HCT116 (cell line): ENCODE data around the gene CELF2. TPM values are rescaled to one million over a fixed set of nuclear protein-coding genes. Genes with fewer than 3 reads are reported as not detected.

Experiments
- ATAC-seq: fragments of 200-7000 bp; cut with Tn5 transposase; 2 replicates; pipeline ENCODE4 v1.9.1; 2020; ENCODE audit warnings: mild to moderate bottlenecking, moderate library complexity
- BruUV-seq: library from RNA; stranded (reverse); fragments of 400-500 nt; replicated peaks from 2 replicates; lab custom pipeline; 2021; lab: Mats Ljungman, UMichigan
- CTCF ChIA-PET: fragments of 300-600 bp; sonication (Branson Sonifier 250); formaldehyde crosslinking; loops from one replicate; lab custom pipeline; 2021; ENCODE audit warnings: antibody characterized with exemption; lab: Charles Lee
- POLR2A ChIA-PET: fragments of 300-600, 350-600 bp; sonication (Branson Sonifier 250); formaldehyde crosslinking; loops from one replicate; lab custom pipeline; 2021; ENCODE audit warnings: antibody characterized with exemption; lab: Charles Lee
- RAD21 ChIA-PET, 2 experiments: fragments of 300-600 bp; sonication (Branson Sonifier 250); formaldehyde crosslinking; loops; one replicate each; lab custom pipeline; 2023; ENCODE audit warnings: low total read pairs in 2 of 2; ENCODE audit not compliant: uncharacterized antibody in 2 of 2, unreplicated experiment in 2 of 2, low non-redundant PET in 1 of 2; lab: Charles Lee
- DNase-seq: peaks from one replicate; pipeline ENCODE4 v3.0.0-alpha.2; 2010; ENCODE audit warnings: low read depth, low spot score
- H2AFZ ChIP-seq: fragments of 200-600 bp; shearing (Covaris generic), sonication (generic); 2 replicates; pipeline ENCODE4 v1.6.1; 2017; ENCODE audit warnings: low read depth, mixed run types, mixed read lengths, antibody characterized with exemption, low read length; ENCODE audit not compliant: poor library complexity, severe bottlenecking
- H3K27ac ChIP-seq: 2 replicates; pipeline ENCODE4 v1.5.1; 2012; ENCODE audit warnings: low read depth, low read length
- H3K27me3 ChIP-seq: fragments of 200-600 bp; sonication (generic); 2 replicates; pipeline ENCODE4 v1.6.1; 2016; ENCODE audit warnings: mixed run types, low read length, mixed read lengths; ENCODE audit not compliant: insufficient read depth
- H3K36me3 ChIP-seq, 2 experiments: fragments of 200-500 bp in 1 of 2; fragments of 200-600 bp in 1 of 2; sonication (Bioruptor generic) in 1 of 2; sonication (generic) in 1 of 2; 2 replicates each; pipeline versions ENCODE4 v1.5.1 to v1.6.1; 2014 to 2016; ENCODE audit warnings: low read length in 2 of 2, inconsistent platforms in 1 of 2, mixed read lengths in 1 of 2, mixed run types in 1 of 2; ENCODE audit not compliant: insufficient read depth in 2 of 2, control insufficient read depth in 1 of 2
- H3K4me1 ChIP-seq, 2 experiments: fragments of 200-600 bp in 1 of 2; sonication (generic) in 1 of 2; 2 replicates each; pipeline versions ENCODE4 v1.5.1 to v1.6.1; 2012 to 2017; ENCODE audit warnings: low read length in 2 of 2, inconsistent platforms in 1 of 2, mild to moderate bottlenecking in 1 of 2, mixed read lengths in 1 of 2, mixed run types in 1 of 2, moderate library complexity in 1 of 2; ENCODE audit not compliant: insufficient read depth in 2 of 2, control insufficient read depth in 1 of 2
- H3K4me2 ChIP-seq: fragments of 200-600 bp; sonication (generic); 2 replicates; pipeline ENCODE4 v1.6.1; 2017; ENCODE audit warnings: mixed run types, low read length, mixed read lengths
- H3K4me3 ChIP-seq, 2 experiments: fragments of 200-600 bp in 1 of 2; sonication (generic) in 1 of 2; replicated peaks in 1 of 2; 2 replicates each; pipeline ENCODE4 v1.5.1; 2011 to 2016; ENCODE audit warnings: low read length in 2 of 2, control low read depth in 1 of 2, low read depth in 1 of 2, mild to moderate bottlenecking in 1 of 2, mixed read lengths in 1 of 2, mixed run types in 1 of 2
- H3K79me2 ChIP-seq: fragments of 200-600 bp; sonication (generic); 2 replicates; pipeline ENCODE4 v1.6.1; 2017; ENCODE audit warnings: mild to moderate bottlenecking, mixed run types, low read length, moderate library complexity, mixed read lengths; ENCODE audit not compliant: insufficient read depth
- H3K9ac ChIP-seq: fragments of 200-600 bp; sonication (generic); 2 replicates; pipeline ENCODE4 v1.6.1; 2016; ENCODE audit warnings: low read length, mixed read lengths
- H3K9me2 ChIP-seq: fragments of 200-600 bp; sonication (generic), shearing (Covaris generic); 2 replicates; pipeline ENCODE4 v1.6.1; 2017; ENCODE audit warnings: mixed run types, mild to moderate bottlenecking, moderate library complexity; ENCODE audit not compliant: insufficient read depth
- H3K9me3 ChIP-seq, 2 experiments: fragments of 200-500 bp in 1 of 2; fragments of 200-600 bp in 1 of 2; sonication (Bioruptor generic) in 1 of 2; sonication (generic) in 1 of 2; 2 replicates each; pipeline ENCODE4 v1.6.1; 2014 to 2017; ENCODE audit warnings: low read length in 2 of 2, mixed read lengths in 2 of 2, inconsistent platforms in 1 of 2, low read depth in 1 of 2, mild to moderate bottlenecking in 1 of 2, mixed run types in 1 of 2, moderate library complexity in 1 of 2; ENCODE audit not compliant: control insufficient read depth in 1 of 2, insufficient read depth in 1 of 2
- H4K20me1 ChIP-seq: fragments of 200-600 bp; sonication (generic), shearing (Covaris generic); 2 replicates; pipeline ENCODE4 v1.6.1; 2017; ENCODE audit warnings: mixed run types, mild to moderate bottlenecking, moderate library complexity; ENCODE audit not compliant: insufficient read depth
- CBX3 ChIP-seq: IDR thresholded peaks from 2 replicates; pipeline ENCODE4 v1.6.1; 2012; ENCODE audit warnings: low read depth
- EGR1 ChIP-seq: IDR thresholded peaks from 2 replicates; pipeline ENCODE4 v1.6.1; 2012; ENCODE audit warnings: low read depth
- EZH2 ChIP-seq: fragments of 200-600 bp; sonication (generic); IDR thresholded peaks from 2 replicates; pipeline ENCODE4 v1.6.1; 2017; ENCODE audit warnings: antibody characterized with exemption, mixed run types
- EZH2phosphoT487 ChIP-seq: fragments of 200-600 bp; IDR thresholded peaks from 2 replicates; pipeline ENCODE4 v1.6.1; 2018; ENCODE audit warnings: antibody characterized with exemption, borderline replicate concordance
- FOSL1 ChIP-seq: IDR thresholded peaks from 2 replicates; pipeline ENCODE4 v1.6.1; 2012; ENCODE audit warnings: low read depth
- JUND ChIP-seq: IDR thresholded peaks from 2 replicates; pipeline ENCODE4 v1.6.1; 2012
- MAX ChIP-seq: IDR thresholded peaks from 2 replicates; pipeline ENCODE4 v1.6.1; 2012
- SP1 ChIP-seq: IDR thresholded peaks from 2 replicates; pipeline ENCODE4 v1.6.1; 2012; ENCODE audit warnings: low read depth
- SRF ChIP-seq: IDR thresholded peaks from 2 replicates; pipeline ENCODE4 v1.6.1; 2012; ENCODE audit warnings: low read depth
- YY1 ChIP-seq: IDR thresholded peaks from 2 replicates; pipeline ENCODE4 v1.6.1; 2011; ENCODE audit warnings: low read length, low read depth, moderate library complexity, mild to moderate bottlenecking; ENCODE audit not compliant: insufficient replicate concordance; ENCODE audit errors: extremely low read depth
- ZFX ChIP-seq: fragments of 450-650 bp; IDR thresholded peaks from 2 replicates; pipeline ENCODE4 v1.6.1; 2017
- ZNF274 ChIP-seq: fragments of 200-500 bp; sonication (Bioruptor generic); IDR thresholded peaks from 2 replicates; pipeline ENCODE4 v1.6.1; 2014; ENCODE audit warnings: mild to moderate bottlenecking, low read depth, low read length, inconsistent platforms
- intact Hi-C: fragments of 100-400 bp; cut with micrococcal nuclease; formaldehyde crosslinking; loops from 2 replicates; pipeline ENCODE4 v1.10.0; 2022
- total RNA-seq: library from RNA; stranded (reverse); gene quantifications from one replicate; pipeline ENCODE4 v1.2.1, GENCODE V29; 2021; ENCODE audit not compliant: unreplicated experiment
- TF ChIP-seq, protein P1 (sequence below): IDR thresholded peaks from 2 replicates; pipeline ENCODE4 v1.6.1; 2012; ENCODE audit warnings: low read depth

The CELF2 gene
- total RNA-seq, 1 experiment from 2014 or later: 0.66 TPM

DNA sequence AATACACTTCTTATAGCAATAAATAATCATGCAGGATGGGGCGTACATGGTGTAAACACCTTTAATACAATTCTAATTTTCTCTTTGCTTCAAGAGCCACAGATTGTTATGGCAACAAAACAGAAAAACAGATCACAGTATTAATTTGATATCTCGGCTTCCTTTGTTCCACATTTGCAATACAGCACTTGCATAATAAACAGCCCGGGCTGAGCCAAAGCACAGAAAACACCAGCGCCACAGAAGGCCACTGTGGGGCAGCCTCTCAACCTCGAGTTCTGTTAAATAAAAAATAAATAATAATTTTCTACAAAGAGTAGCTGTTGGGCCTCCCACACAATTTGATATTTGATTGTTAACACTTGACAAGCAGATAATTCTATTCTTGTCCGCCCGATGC, 337.9 kb downstream of the CELF2 start:
- TF ChIP-seq ZNF274 (no peak), EZH2phosphoT487 (no peak), EGR1 (no peak), MAX (no peak), SRF (no peak), ZFX (no peak), FOSL1 (no peak), CBX3 (no peak), SP1 (no peak), EZH2 (no peak), YY1 (no peak), JUND (no peak)
- TF ChIP-seq, protein P1, sequence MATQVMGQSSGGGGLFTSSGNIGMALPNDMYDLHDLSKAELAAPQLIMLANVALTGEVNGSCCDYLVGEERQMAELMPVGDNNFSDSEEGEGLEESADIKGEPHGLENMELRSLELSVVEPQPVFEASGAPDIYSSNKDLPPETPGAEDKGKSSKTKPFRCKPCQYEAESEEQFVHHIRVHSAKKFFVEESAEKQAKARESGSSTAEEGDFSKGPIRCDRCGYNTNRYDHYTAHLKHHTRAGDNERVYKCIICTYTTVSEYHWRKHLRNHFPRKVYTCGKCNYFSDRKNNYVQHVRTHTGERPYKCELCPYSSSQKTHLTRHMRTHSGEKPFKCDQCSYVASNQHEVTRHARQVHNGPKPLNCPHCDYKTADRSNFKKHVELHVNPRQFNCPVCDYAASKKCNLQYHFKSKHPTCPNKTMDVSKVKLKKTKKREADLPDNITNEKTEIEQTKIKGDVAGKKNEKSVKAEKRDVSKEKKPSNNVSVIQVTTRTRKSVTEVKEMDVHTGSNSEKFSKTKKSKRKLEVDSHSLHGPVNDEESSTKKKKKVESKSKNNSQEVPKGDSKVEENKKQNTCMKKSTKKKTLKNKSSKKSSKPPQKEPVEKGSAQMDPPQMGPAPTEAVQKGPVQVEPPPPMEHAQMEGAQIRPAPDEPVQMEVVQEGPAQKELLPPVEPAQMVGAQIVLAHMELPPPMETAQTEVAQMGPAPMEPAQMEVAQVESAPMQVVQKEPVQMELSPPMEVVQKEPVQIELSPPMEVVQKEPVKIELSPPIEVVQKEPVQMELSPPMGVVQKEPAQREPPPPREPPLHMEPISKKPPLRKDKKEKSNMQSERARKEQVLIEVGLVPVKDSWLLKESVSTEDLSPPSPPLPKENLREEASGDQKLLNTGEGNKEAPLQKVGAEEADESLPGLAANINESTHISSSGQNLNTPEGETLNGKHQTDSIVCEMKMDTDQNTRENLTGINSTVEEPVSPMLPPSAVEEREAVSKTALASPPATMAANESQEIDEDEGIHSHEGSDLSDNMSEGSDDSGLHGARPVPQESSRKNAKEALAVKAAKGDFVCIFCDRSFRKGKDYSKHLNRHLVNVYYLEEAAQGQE: no peak
- Histone ChIP-seq H3K4me2 (no peak overlapping the region), H3K27ac (no peak overlapping the region), H2AFZ (no peak overlapping the region), H4K20me1 (no peaks in the 10 kb centered on the region), H3K4me3 (no peak overlapping the region), H3K36me3 (no peaks in the 10 kb centered on the region), H3K27me3 (no peaks in the 10 kb centered on the region), H3K9ac (no peak overlapping the region), H3K79me2 (no peaks in the 10 kb centered on the region), H3K9me2 (no peaks in the 10 kb centered on the region), H3K4me1 (no peaks in the 10 kb centered on the region), H3K9me3 (no peaks in the 10 kb centered on the region)
- DNase-seq (no peak), ATAC-seq (no peak)
- ChIA-PET POLR2A (no interaction called here), RAD21 (no interaction called here), CTCF (interaction anchor here (0.9 to 1.2 kb wide), 3 partner anchors 10 to 69 kb away, joined by 3 read pairs; no protein-coding TSS in a partner anchor)
- intact Hi-C loops: no loop called here
- BruUV-seq: no TSS peak
